GM20431 (cell line): ENCODE results near the gene LRP1-AS.

Experiments used
- in situ Hi-C: fragments of 300-500 bp; cut with MseI, MboI; formaldehyde crosslinking; loops from one replicate; pipeline ENCODE4 v1.15.0; 2020; ENCODE audit warnings: low sequenced_read_pairs; ENCODE audit not compliant: unreplicated experiment

LRP1-AS gene

DNA sequence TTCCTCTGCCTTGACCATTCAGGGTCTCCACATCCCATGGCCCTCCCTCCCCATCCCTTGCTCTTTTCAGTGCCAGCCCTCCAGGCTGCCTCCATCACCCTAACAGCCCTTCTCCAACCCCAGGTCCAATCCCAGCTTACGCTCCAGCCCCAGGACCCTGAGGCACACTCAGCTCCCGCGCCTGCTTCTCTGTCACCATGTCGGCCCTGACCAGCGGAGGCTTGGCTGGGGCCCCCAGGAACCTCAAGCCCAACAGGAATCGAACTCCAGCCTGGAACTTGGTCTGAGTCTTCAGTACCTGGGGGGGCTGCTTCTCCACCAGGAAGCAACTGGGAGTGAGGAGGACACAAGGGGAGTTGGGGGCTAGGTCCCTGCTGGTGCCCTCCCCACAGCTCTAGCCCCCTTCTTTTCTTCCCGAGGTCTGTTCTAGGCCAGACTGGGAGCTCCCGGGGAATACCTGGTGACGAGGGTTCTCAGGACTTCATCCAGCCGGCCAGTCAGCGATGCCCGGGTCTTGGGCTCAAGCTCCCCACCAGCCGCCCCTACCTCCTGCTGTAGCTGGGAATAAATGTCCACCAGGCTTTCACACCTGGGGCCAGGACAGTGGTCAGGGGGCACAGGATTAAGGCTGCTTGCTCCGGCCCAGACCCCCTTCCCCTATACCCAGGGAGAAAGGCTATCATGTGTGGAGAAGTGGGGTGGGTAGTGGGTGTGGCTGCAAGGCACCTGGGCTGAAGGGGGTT, 42.2 kb downstream of the LRP1-AS start:
- in situ Hi-C loops = no loop called here

GRCh38 chr12:57104292-57104910, 43.0 kb downstream of the LRP1-AS start:
- in situ Hi-C loops = no loop called here

DNA sequence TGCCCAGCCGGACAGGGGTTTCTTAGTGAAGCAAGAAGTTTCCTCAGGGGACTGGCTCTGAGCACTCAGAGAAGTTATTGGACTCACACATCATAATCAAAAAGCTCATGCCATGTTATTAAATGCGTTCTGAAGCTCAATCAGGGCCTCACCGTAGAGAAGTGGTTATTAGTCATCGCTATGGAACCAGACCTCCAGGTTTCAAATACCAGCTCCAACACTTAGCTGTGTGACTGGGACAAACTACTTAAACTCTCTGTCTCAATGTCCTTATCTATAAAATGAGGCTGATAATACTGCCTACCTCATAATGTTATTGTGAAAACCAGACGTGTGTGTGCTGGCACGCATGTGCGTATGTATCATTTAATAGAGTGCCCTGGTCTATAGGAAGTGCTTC, 43.6 kb downstream of the LRP1-AS start:
- in situ Hi-C loops = no loop called here

- in situ Hi-C loops = no loop called here
These were observed 45.3 kb downstream of the LRP1-AS start for GRCh38 chr12:57101892-57102695.

DNA sequence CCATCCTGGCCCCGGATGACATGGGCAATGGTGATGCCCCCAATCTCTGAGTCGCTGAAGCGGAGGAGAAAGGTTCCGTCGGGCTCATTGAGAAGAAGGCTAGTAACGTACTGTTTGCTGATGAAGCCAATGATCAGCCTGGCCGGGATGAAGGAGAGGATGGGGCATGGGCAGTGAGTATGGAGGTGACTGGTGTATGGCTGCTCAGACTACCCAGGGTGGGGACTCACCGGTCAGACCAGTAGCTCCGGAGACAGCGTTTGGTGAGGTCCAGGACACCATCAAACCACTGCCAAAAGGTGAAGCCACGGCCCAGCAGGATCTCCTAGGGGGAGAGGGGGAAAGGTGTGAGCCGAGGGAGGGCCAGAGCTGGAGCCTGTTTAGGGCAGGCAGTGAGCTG, 47.7 kb downstream of the LRP1-AS start:
- in situ Hi-C loops = no loop called here

DNA sequence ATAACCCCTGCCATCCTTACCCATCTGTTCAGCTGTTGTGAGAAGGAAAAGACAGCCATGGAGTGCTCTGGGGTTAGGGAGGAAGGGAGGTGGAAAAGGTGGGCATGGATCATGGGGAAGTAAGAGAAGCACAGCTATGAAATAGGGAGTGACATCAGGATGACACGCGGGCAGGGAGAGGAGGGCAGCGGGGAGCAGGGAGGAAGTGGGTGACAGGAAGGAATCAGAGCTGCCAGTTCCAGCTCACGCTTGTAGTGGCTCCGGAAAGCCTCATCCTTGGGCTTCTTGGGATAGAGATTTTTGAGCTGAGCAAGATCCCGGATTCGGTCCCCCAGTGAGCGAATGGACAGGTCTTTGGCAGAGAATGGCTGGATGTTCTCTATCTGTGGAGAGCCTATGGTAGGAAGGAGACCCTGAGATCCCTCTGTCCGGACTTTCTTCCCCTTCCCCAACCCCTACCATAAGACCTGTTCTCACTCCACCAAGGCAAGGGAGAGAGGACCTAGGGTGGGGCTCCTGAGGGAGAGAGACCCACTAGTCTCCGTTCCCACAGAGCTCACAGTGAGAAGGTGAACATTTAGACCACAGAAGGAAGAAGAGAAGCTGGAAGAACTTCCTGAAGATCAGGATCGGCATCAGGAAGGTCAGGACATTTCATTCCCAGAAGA, 48.2 kb downstream of the LRP1-AS start:
- in situ Hi-C loops = no loop called here

DNA sequence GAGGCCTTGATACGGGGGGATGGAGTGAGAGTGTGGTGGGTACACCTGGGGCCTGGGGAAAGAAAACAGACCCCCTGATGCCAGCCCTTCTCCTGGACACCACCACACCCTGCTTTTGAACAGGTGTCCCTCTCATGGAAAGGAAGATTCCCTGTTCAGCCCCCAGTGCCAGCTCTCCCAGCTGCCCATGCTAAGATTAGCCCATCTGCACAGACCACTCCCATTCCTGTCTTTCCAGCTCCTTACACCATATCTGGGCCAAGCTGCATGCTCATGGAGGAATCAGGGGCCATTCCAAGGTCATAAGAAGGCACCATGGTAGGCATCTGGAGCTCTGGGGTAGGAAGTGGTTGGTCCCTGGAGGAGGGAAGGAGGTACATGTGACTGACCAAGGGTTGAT, 48.9 kb downstream of the LRP1-AS start:
- in situ Hi-C loops = no loop called here

- in situ Hi-C loops = no loop called here
These were observed 49.9 kb downstream of the LRP1-AS start for GRCh38 chr12:57097554-57097835.

DNA sequence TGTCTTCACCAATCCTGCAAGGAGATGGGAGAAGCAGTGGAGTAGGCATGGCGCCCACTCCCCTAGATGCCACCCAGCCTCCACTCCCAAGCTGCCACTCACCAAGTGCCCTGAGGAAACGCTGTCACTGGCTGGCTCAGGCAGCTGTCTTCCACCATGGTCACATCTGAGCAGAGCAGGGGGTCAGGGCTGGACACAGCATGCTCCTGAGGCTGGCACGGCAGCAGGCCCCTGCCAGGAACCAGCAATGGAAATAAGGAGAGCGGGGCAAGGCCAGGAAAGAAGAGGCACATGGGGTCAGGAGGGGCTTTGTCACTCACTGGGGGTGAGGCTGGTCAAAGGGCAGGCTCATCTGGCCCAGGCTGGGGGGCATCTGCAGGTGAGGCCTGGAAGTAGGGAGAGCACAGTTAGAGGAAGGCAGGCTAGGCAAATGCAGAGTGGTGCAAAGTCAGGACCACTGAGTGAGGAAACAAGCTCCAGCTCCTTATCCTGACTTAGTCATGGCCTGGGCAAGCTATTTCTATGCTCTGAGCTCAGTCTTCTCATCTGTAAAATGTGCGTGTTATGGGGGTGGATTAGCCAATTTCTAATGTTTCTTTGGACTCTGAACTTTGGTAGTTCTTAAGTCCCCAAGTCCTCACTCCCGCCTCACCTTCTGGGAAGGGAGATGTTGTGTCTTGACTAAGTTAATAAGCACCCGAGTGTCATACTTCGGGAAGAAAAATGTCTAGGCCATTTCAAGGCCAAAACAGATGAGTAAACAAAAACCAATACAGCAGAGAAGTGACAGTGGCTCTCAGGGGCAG, 50.5 kb downstream of the LRP1-AS start:
- in situ Hi-C loops = no loop called here

GRCh38 chr12:57096099-57096572, 51.3 kb downstream of the LRP1-AS start:
- in situ Hi-C loops = no loop called here

GRCh38 chr12:57095440-57095839, 52.0 kb downstream of the LRP1-AS start:
- in situ Hi-C loops = no loop called here
